SK-N-SH treated with all-trans-retinoic acid at 6 μM for 48 hours (cell line): ENCODE measurements around the gene AFG3L2.
A peak's percentile ranks its signal among the peaks of the same experiment; 100 is the strongest.

Experiments
- ATAC-seq: fragments of 200-7000 bp; cut with Tn5 transposase; 3 replicates; pipeline ENCODE4 v1.9.1; 2020; ENCODE audit warnings: mild to moderate bottlenecking, moderate library complexity
- ARNTL ChIP-seq: fragments of 450-650 bp; formaldehyde crosslinking; IDR thresholded peaks from 2 replicates; pipeline ENCODE4 v1.5.0; 2020; ENCODE audit warnings: low read depth, mild to moderate bottlenecking, moderate library complexity, borderline replicate concordance
- BACH2 ChIP-seq: fragments of 250-450 bp; sonication (Bioruptor Pico); IDR thresholded peaks from 2 replicates; pipeline ENCODE4 v1.9.0; 2021; ENCODE audit warnings: mild to moderate bottlenecking, borderline replicate concordance
- CSDC2 ChIP-seq: fragments of 250-450 bp; sonication (Bioruptor Pico); IDR thresholded peaks from 2 replicates; pipeline ENCODE4 v1.5.0; 2020; ENCODE audit warnings: mild to moderate bottlenecking, moderate library complexity
- ESRRG ChIP-seq: fragments of 250-450 bp; sonication (Bioruptor Pico); IDR thresholded peaks from 2 replicates; pipeline ENCODE4 v1.6.1; 2021; ENCODE audit warnings: mild to moderate bottlenecking
- ISL1 ChIP-seq: fragments of 250-450 bp; sonication (Bioruptor Pico); IDR thresholded peaks from 2 replicates; pipeline ENCODE4 v2.1.2; 2022; ENCODE audit warnings: mild to moderate bottlenecking, moderate library complexity
- OSR1 ChIP-seq: fragments of 250-450 bp; sonication (Bioruptor Pico); IDR thresholded peaks from 2 replicates; pipeline ENCODE4 v1.8.0; 2022; ENCODE audit warnings: moderate library complexity, mild to moderate bottlenecking, inconsistent platforms
- PPARA ChIP-seq: fragments of 250-450 bp; sonication (Bioruptor Pico); IDR thresholded peaks from 2 replicates; pipeline ENCODE4 v1.5.0; 2020; ENCODE audit warnings: mild to moderate bottlenecking, borderline replicate concordance
- RARB ChIP-seq: fragments of 250-450 bp; sonication (Bioruptor Pico); IDR thresholded peaks from 2 replicates; pipeline ENCODE4 v1.8.0; 2021; ENCODE audit warnings: mild to moderate bottlenecking, moderate library complexity
- SNAI2 ChIP-seq: fragments of 250-450 bp; sonication (Bioruptor Pico); IDR thresholded peaks from 2 replicates; pipeline ENCODE4 v1.5.0; 2020; ENCODE audit warnings: mild to moderate bottlenecking, moderate library complexity
- TOX ChIP-seq: fragments of 250-450 bp; sonication (Bioruptor Pico); IDR thresholded peaks from 2 replicates; pipeline ENCODE4 v1.8.0; 2021; ENCODE audit warnings: mild to moderate bottlenecking, moderate library complexity, borderline replicate concordance
- ZC3H10 ChIP-seq: fragments of 250-450 bp; sonication (Bioruptor Pico); IDR thresholded peaks from 2 replicates; pipeline ENCODE4 v1.5.1; 2021; ENCODE audit warnings: mild to moderate bottlenecking, moderate library complexity
- ZFP3 ChIP-seq: fragments of 250-450 bp; sonication (Bioruptor Pico); IDR thresholded peaks from 2 replicates; pipeline ENCODE4 v1.5.0; 2020; ENCODE audit warnings: mild to moderate bottlenecking, moderate library complexity
- ZFP30 ChIP-seq: fragments of 450-650 bp; formaldehyde crosslinking; IDR thresholded peaks from 2 replicates; pipeline ENCODE4 v1.5.0; 2022; ENCODE audit warnings: mild to moderate bottlenecking, moderate library complexity
- ZNF565 ChIP-seq: fragments of 450-650 bp; formaldehyde crosslinking; conservative IDR thresholded peaks from 2 replicates; pipeline ENCODE4 v1.5.0; 2020; ENCODE audit warnings: low read depth, mild to moderate bottlenecking, moderate library complexity
- ZNF70 ChIP-seq: fragments of 450-650 bp; formaldehyde crosslinking; IDR thresholded peaks from 2 replicates; pipeline ENCODE4 v1.5.0; 2020; ENCODE audit warnings: mild to moderate bottlenecking, moderate library complexity
- ZNF8 ChIP-seq: fragments of 450-650 bp; formaldehyde crosslinking; IDR thresholded peaks from 2 replicates; pipeline ENCODE4 v1.5.0; 2020; ENCODE audit warnings: mild to moderate bottlenecking, moderate library complexity
- TF ChIP-seq, protein P1 (sequence below): fragments of 250-450 bp; sonication (Bioruptor Pico); IDR thresholded peaks from 2 replicates; pipeline ENCODE4 v1.5.0; 2020; ENCODE audit warnings: mild to moderate bottlenecking, moderate library complexity
- TF ChIP-seq, protein P2 (sequence below): fragments of 250-450 bp; sonication (Bioruptor Pico); IDR thresholded peaks from 2 replicates; pipeline ENCODE4 v1.5.1; 2020; ENCODE audit warnings: low read depth, mild to moderate bottlenecking, moderate library complexity
- TF ChIP-seq, protein P3 (sequence below): fragments of 250-450 bp; sonication (Bioruptor Pico); IDR thresholded peaks from 2 replicates; pipeline ENCODE4 v1.8.0; 2020; ENCODE audit warnings: mild to moderate bottlenecking, moderate library complexity, borderline replicate concordance
- TF ChIP-seq, protein P4 (sequence below): fragments of 250-450 bp; sonication (Bioruptor Pico); IDR thresholded peaks from 2 replicates; pipeline ENCODE4 v1.8.0; 2021; ENCODE audit warnings: low read depth, mild to moderate bottlenecking, moderate library complexity, borderline replicate concordance
- TF ChIP-seq, protein P5 (sequence below): fragments of 250-450 bp; sonication (Bioruptor Pico); IDR thresholded peaks from 2 replicates; pipeline ENCODE4 v1.5.1; 2021; ENCODE audit warnings: mild to moderate bottlenecking, moderate library complexity

Gene AFG3L2

DNA sequence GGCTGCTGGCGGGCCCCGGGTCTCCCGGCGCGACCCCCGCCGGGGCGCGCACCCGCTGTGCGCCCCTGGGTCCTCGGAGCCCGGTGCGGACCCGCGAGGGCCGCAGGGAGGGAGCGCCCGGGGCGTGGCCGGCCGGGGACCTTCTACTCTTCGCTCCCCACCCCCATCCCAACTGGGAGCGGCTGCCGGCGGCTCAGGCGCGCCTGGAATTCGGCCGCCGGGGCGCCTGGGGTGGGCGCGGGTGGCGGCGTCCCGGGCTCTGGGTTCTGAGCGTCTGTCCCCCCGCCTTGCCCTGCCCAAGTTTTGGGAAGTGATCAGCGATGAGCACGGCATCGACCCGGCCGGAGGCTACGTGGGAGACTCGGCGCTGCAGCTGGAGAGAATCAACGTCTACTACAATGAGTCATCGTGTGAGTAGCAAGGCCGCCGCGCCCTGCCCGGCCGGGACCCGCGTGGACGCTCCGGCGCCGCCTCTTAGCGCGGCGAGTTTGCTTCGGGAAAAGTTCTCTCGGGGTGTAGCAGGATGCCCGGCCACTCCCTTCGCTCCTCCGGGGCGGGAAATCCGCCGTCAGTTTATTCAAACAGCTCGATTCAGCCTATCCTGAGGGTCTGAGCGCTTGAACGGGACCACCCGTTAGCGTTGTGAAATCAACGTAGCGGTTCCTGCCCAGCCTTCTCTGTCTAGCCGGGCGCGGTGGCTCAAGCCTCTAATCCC, 68.5 kb downstream of the AFG3L2 start:
- no peak for TF ChIP-seq ZC3H10 (CRISPR knock-in tag)
- no peak for TF ChIP-seq TOX (CRISPR knock-in tag)
- TF ChIP-seq ARNTL (CRISPR knock-in tag), result no peak
- no peak for TF ChIP-seq BACH2 (CRISPR knock-in tag)
- no peak for TF ChIP-seq ZNF565 (CRISPR knock-in tag)
- no peak for TF ChIP-seq ZFP30 (CRISPR knock-in tag)
- TF ChIP-seq RARB, result no peak
- ATAC-seq, result peak; percentile 77

DNA sequence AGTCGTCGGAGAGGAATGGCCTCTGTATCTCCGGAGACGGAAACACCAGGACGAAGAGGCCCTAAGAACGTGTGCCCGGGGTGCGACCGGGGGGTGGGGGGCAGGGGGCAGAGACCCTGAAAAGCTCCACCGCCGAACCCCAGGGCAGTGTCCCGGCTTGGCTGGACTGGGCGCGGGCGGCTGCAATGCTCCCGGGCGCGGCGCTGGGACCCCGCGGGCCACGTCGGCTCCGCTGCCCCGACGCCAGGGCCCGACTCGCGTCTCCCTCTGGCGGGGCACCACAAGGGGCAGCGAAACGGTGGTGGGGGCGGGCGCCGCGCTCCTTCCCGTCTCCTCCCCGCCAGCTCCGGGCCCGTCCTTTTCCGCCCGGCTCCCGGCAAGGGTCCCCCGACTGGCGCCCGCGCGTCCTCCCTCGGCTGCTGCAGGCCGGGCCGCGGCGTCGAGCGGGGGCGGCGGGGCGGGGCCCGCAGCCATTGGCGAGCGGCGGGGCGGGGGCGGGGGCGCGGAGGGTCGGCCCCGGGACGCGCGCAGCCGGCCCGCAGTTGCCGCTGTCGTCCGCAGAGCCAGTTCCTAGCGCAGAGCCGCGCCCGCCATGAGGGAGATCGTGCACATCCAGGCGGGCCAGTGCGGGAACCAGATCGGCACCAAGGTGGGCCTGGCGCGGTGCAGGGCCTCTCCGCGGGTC, 69.2 kb downstream of the AFG3L2 start, which contains the start of gene TUBB6:
Gene TUBB6, plus strand, starts transcription at position 541 of the 685 bp plus-strand sequence. Its CDS starts 52 bp downstream, at position 593.
- TF ChIP-seq ISL1 (CRISPR knock-in tag) (no peak), BACH2 (CRISPR knock-in tag) (no peak), ZC3H10 (CRISPR knock-in tag) (no peak), CSDC2 (CRISPR knock-in tag) (no peak), ZNF565 (CRISPR knock-in tag) (no peak), RARB (no peak), ZNF8 (CRISPR knock-in tag) (no peak), ESRRG (CRISPR knock-in tag) (no peak), SNAI2 (CRISPR knock-in tag) (no peak), PPARA (CRISPR knock-in tag) (no peak), ZNF70 (CRISPR knock-in tag) (no peak)
- TF ChIP-seq, protein P1, sequence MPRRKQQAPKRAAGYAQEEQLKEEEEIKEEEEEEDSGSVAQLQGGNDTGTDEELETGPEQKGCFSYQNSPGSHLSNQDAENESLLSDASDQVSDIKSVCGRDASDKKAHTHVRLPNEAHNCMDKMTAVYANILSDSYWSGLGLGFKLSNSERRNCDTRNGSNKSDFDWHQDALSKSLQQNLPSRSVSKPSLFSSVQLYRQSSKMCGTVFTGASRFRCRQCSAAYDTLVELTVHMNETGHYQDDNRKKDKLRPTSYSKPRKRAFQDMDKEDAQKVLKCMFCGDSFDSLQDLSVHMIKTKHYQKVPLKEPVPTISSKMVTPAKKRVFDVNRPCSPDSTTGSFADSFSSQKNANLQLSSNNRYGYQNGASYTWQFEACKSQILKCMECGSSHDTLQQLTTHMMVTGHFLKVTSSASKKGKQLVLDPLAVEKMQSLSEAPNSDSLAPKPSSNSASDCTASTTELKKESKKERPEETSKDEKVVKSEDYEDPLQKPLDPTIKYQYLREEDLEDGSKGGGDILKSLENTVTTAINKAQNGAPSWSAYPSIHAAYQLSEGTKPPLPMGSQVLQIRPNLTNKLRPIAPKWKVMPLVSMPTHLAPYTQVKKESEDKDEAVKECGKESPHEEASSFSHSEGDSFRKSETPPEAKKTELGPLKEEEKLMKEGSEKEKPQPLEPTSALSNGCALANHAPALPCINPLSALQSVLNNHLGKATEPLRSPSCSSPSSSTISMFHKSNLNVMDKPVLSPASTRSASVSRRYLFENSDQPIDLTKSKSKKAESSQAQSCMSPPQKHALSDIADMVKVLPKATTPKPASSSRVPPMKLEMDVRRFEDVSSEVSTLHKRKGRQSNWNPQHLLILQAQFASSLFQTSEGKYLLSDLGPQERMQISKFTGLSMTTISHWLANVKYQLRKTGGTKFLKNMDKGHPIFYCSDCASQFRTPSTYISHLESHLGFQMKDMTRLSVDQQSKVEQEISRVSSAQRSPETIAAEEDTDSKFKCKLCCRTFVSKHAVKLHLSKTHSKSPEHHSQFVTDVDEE (CRISPR knock-in tag), result no peak
- TF ChIP-seq, protein P2, sequence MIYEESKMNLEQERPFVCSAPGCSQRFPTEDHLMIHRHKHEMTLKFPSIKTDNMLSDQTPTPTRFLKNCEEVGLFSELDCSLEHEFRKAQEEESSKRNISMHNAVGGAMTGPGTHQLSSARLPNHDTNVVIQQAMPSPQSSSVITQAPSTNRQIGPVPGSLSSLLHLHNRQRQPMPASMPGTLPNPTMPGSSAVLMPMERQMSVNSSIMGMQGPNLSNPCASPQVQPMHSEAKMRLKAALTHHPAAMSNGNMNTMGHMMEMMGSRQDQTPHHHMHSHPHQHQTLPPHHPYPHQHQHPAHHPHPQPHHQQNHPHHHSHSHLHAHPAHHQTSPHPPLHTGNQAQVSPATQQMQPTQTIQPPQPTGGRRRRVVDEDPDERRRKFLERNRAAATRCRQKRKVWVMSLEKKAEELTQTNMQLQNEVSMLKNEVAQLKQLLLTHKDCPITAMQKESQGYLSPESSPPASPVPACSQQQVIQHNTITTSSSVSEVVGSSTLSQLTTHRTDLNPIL (CRISPR knock-in tag), result no peak
- TF ChIP-seq, protein P3, sequence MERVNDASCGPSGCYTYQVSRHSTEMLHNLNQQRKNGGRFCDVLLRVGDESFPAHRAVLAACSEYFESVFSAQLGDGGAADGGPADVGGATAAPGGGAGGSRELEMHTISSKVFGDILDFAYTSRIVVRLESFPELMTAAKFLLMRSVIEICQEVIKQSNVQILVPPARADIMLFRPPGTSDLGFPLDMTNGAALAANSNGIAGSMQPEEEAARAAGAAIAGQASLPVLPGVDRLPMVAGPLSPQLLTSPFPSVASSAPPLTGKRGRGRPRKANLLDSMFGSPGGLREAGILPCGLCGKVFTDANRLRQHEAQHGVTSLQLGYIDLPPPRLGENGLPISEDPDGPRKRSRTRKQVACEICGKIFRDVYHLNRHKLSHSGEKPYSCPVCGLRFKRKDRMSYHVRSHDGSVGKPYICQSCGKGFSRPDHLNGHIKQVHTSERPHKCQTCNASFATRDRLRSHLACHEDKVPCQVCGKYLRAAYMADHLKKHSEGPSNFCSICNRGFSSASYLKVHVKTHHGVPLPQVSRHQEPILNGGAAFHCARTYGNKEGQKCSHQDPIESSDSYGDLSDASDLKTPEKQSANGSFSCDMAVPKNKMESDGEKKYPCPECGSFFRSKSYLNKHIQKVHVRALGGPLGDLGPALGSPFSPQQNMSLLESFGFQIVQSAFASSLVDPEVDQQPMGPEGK (CRISPR knock-in tag), result no peak
- peak; percentile 71 for ATAC-seq

DNA sequence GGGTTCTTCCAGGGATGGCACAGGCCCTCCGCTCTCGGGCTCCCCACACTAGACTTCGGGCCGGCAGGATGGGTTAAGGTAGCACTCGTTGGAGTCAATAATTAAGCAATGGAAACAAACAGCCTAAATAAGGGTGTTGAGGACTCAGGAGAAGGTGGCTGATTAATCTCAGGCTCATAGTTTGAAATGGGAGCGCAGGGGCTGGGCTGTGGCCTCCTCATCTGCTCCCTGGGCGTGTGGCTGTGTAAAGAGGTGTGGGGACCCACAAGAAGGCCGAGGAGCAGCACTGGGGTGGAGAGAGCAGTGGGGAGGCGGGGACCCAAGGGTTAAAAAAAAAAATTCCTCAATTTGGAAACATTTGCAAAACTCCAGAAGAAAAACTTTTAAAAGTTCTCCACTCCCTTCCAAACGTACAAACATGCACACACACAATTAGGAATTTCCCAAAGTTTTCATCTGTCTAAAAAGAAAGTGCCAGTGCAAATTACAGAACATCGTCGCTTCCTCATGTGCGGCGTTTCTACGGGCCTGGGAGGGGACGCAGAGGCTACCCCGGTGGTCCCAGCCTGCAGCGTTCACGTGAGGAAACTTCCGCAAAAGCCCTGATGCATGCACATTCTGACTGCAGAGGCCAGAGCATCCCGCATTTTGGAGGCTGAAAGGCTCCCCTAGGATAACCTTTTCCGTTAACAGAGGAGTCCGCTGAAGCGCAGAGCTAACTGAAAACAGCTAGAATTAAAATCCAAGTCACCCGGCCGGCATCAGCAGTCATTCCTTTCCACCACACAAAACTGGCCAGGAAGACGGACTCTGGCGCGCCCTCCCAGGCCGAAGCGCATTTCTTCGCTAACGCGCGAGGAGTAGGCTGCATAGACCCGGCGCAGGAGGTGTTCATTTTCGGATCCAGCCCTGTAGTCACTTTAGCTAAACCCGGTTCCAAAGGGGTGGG, 70.0 kb downstream of the AFG3L2 start:
- TF ChIP-seq ZFP3 (peak; percentile 94), BACH2 (CRISPR knock-in tag) (no peak)
- peak; percentile 62 for ATAC-seq

DNA sequence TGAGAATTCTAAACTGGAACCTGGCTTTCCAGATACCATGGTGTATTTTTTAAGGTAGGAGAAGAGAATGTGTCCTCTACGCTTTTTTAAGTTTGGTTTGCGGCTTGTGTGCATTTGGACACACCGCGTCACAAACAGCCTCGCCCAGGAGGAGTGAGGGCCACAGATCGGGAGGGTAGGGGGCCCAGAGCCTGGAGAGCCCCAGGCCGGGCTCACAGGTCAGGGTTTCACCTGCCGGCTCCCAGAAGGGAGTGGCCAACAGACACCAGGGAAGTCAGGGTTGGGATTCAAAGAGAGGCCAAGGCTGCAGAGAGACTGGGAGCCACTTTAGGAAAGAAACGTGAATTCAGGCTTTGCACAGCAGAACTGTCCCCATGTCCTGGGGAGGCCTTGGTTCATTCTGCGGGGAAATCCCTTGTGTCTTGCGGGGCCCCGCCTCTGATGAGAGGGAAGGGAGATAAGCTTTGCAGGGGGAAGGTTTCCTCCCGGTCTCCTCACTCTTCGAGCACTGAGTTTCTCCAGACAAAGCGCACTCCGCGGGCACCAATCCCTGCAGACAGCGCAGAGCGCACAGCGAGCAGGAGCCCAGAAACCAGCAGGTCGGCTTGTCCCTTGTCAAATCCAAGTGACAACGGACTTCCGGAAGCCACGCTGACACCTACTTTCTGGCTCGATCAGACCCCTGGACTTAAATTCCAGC, 70.9 kb downstream of the AFG3L2 start:
- ATAC-seq, result no peak
- TF ChIP-seq OSR1 (no peak), ZC3H10 (CRISPR knock-in tag) (no peak), RARB (no peak), ISL1 (CRISPR knock-in tag) (no peak), ZFP30 (CRISPR knock-in tag) (no peak), CSDC2 (CRISPR knock-in tag) (no peak), SNAI2 (CRISPR knock-in tag) (no peak), ZNF70 (CRISPR knock-in tag) (no peak), ARNTL (CRISPR knock-in tag) (no peak), ZNF8 (CRISPR knock-in tag) (no peak), ZFP3 (no peak), ESRRG (CRISPR knock-in tag) (no peak), TOX (CRISPR knock-in tag) (no peak)
- TF ChIP-seq, protein P4, sequence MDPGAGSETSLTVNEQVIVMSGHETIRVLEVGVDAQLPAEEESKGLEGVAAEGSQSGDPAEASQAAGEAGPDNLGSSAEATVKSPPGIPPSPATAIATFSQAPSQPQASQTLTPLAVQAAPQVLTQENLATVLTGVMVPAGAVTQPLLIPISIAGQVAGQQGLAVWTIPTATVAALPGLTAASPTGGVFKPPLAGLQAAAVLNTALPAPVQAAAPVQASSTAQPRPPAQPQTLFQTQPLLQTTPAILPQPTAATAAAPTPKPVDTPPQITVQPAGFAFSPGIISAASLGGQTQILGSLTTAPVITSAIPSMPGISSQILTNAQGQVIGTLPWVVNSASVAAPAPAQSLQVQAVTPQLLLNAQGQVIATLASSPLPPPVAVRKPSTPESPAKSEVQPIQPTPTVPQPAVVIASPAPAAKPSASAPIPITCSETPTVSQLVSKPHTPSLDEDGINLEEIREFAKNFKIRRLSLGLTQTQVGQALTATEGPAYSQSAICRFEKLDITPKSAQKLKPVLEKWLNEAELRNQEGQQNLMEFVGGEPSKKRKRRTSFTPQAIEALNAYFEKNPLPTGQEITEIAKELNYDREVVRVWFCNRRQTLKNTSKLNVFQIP (CRISPR knock-in tag), result no peak
- TF ChIP-seq, protein P5, sequence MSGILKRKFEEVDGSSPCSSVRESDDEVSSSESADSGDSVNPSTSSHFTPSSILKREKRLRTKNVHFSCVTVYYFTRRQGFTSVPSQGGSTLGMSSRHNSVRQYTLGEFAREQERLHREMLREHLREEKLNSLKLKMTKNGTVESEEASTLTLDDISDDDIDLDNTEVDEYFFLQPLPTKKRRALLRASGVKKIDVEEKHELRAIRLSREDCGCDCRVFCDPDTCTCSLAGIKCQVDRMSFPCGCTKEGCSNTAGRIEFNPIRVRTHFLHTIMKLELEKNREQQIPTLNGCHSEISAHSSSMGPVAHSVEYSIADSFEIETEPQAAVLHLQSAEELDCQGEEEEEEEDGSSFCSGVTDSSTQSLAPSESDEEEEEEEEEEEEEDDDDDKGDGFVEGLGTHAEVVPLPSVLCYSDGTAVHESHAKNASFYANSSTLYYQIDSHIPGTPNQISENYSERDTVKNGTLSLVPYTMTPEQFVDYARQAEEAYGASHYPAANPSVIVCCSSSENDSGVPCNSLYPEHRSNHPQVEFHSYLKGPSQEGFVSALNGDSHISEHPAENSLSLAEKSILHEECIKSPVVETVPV (CRISPR knock-in tag), result no peak
